Sigmoid colon (tissue), 3 donors: ENCODE results near the gene SLC5A2.

Source experiments
- CTCF ChIP-seq, 4 experiments: fragments of 450-650 bp in 3 of 4; fragments of 200-600 bp in 1 of 4; IDR thresholded peaks; one replicate each; pipeline ENCODE4 v1.5.1; 2016 to 2019; ENCODE audit warnings: antibody characterized with exemption in 4 of 4, mild to moderate bottlenecking in 3 of 4, moderate library complexity in 2 of 4
- POLR2A ChIP-seq, 2 donors: fragments of 450-650 bp; IDR thresholded peaks; one replicate each; pipeline ENCODE4 v1.6.1; 2016; ENCODE audit warnings: antibody characterized with exemption in 2 of 2, mild to moderate bottlenecking in 2 of 2, moderate library complexity in 2 of 2

- TF ChIP-seq CTCF (IDR thresholded peaks at IDR 0.05) (no peak), POLR2A (IDR thresholded peaks at IDR 0.05) (no peak)
These were observed 41.0 kb upstream of the SLC5A2 start for GRCh38 chr16:31441956-31442355.
